Kidney epithelial cell (primary cell): ENCODE results near the gene REG4. TPM values are rescaled to one million over a fixed set of nuclear protein-coding genes. Genes with fewer than 3 reads are reported as not detected.

Experiments
- DNase-seq: peaks from one replicate; pipeline ENCODE4 v3.0.0-alpha.2; 2010; ENCODE audit warnings: low read depth
- H3K27me3 ChIP-seq: 2 replicates; pipeline ENCODE4 v1.6.0; 2011; ENCODE audit warnings: low read length; ENCODE audit not compliant: control insufficient read depth, insufficient read depth
- H3K36me3 ChIP-seq: 2 replicates; pipeline ENCODE4 v1.5.1; 2011; ENCODE audit warnings: low read length; ENCODE audit not compliant: control insufficient read depth, insufficient read depth
- H3K4me3 ChIP-seq: 2 replicates; pipeline ENCODE4 v1.5.1; 2011; ENCODE audit warnings: low read depth, mild to moderate bottlenecking, control low read depth, low read length
- total RNA-seq: library from RNA; depleted of rRNA; stranded (reverse); fragments of >200 nt; gene quantifications from 2 replicates; pipeline ENCODE4 v1.2.3, GENCODE V29; 2015
- TF ChIP-seq, protein P1 (sequence below): IDR thresholded peaks from 2 replicates; pipeline ENCODE4 v1.5.1; 2011; ENCODE audit warnings: mild to moderate bottlenecking, moderate library complexity, low read length, control low read depth, inconsistent platforms; ENCODE audit not compliant: insufficient read depth, poor library complexity, severe bottlenecking

Gene REG4
- total RNA-seq, 1 donor from 2014 or later: not detected

DNA sequence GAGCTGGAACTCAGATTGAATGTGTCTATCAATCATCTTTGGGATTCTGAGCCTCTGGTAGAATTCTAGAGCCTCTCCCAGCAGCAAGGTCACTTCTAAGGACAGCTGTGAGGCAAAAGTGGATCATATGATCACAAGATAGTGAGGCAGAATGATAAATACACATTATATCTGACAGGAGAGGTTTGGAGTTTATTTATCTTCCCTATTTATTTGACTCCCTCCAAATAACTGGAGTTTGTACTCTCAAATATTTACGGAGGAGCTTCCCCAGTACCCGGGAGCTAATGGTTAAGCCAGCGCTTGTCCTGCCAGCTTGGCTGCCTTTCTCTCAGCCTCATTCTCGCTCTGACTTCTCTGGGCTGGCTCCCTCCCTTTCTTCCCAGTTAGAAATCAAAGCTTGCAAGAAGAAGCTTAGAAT, 44.9 kb downstream of the REG4 start:
- no peak for DNase-seq
- Histone ChIP-seq H3K27me3 (no peaks in the 10 kb centered on the region), H3K4me3 (no peak overlapping the region), H3K36me3 (no peaks in the 10 kb centered on the region)
- TF ChIP-seq, protein P1, sequence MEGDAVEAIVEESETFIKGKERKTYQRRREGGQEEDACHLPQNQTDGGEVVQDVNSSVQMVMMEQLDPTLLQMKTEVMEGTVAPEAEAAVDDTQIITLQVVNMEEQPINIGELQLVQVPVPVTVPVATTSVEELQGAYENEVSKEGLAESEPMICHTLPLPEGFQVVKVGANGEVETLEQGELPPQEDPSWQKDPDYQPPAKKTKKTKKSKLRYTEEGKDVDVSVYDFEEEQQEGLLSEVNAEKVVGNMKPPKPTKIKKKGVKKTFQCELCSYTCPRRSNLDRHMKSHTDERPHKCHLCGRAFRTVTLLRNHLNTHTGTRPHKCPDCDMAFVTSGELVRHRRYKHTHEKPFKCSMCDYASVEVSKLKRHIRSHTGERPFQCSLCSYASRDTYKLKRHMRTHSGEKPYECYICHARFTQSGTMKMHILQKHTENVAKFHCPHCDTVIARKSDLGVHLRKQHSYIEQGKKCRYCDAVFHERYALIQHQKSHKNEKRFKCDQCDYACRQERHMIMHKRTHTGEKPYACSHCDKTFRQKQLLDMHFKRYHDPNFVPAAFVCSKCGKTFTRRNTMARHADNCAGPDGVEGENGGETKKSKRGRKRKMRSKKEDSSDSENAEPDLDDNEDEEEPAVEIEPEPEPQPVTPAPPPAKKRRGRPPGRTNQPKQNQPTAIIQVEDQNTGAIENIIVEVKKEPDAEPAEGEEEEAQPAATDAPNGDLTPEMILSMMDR: no peak

DNA sequence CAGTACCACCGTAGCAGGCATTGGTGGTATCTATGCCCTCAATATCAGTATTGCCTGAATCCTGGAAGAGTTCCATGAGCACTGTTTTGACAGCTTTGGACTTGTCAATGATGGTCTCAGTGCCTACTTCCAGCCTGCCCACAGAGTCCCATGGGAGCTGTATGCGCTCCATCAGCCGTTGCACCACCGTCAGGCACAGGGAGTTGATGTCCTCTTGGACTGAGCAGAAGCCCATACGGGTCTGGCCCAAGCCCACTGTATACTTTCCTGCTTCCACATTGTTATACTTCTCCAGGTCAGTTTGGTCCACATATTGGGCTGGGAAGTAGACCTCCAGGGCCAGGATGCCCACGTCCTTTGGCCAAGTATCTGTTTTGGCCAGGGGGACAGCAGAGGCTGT, 47.0 kb downstream of the REG4 start:
- Histone ChIP-seq H3K36me3 (no peaks in the 10 kb centered on the region), H3K27me3 (no peaks in the 10 kb centered on the region), H3K4me3 (no peak overlapping the region)
- TF ChIP-seq, protein P1: no peak
- no peak for DNase-seq

DNA sequence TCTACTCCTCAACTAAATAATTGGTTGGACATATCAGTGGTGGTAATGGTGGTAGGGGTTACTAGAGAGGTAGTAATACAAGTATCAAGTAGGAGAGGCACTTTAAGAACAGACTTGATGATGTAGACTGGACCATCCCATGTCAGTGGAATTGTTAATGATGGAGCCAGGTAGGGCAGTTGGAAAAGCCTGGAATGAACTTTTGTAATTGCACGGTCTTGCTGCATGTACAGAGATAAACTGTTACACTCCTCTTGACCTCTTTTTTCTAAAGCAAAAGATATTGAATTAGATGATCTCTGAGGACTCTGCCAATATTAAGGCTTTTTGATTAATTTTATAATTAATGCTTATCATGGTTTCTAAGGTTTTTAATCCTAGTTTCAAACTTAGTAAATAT, 48.3 kb downstream of the REG4 start:
- H3K36me3 ChIP-seq: no peaks in the 10 kb centered on the region
- no peak for DNase-seq
- no peak overlapping the region for H3K4me3 ChIP-seq
- H3K27me3 ChIP-seq: no peaks in the 10 kb centered on the region
- TF ChIP-seq, protein P1: no peak

DNA sequence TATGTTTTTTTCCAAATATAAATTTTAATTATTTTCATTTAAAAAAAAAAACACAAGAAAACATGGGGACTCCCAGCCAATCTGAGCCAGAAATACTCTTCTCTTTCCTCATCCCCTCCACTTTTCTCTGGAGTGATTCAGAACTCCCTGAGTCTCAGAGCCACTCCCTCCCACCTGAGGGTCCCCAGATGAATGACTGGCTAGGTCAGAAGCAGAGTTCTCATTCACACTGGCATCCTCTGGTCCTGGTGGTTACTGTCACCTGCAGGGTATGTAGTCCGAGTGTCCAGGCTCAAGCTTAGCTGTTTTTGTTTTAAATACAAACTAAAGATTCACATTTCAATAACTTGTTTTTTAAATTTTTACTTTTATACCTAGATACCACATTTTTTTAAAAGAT, 48.9 kb downstream of the REG4 start:
- no peak overlapping the region for H3K4me3 ChIP-seq
- no peaks in the 10 kb centered on the region for H3K36me3 ChIP-seq
- DNase-seq: no peak
- H3K27me3 ChIP-seq: no peaks in the 10 kb centered on the region
- TF ChIP-seq, protein P1: no peak

DNA sequence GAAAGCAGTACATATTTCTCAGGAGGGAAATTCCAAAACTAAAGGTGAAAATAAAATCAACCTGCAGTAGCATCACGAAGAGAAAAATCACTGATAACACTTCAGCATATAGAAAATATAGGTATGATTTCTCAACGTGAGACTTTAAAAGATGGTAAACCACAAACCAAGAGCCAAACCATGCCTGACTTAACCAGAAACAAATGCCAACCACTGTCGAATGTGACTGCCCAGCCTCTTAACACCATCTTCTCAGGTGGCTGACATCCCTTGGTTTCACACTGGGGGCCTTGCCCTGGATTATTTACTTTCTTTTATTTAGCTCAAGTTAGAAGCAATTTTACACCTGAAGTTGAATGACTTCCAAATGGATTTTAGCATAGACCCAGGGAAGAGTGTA, 52.7 kb downstream of the REG4 start:
- Histone ChIP-seq H3K4me3 (no peak overlapping the region), H3K27me3 (no peaks in the 10 kb centered on the region), H3K36me3 (no peaks in the 10 kb centered on the region)
- TF ChIP-seq, protein P1: no peak
- DNase-seq: no peak

DNA sequence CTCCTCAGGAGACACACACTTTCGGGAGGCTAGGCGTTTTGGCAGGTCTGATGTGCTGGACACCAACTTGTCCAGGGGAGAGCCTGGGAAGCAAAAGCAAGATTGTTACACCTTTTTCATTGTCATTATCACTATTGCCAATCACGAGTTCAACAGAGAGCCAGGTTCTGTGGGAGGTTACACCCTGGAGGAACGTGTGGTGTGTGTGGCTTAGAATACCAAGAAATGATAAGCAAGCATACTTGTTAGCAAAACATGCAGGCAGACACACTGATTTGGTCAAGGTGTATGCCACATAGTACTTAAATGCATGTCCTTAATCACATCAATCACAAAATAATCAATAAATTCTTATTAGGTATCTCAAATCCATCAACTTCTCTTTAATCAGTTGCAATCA, 58.7 kb downstream of the REG4 start:
- DNase-seq: no peak
- TF ChIP-seq, protein P1: no peak
- Histone ChIP-seq H3K27me3 (peaks cover 3% of the 10 kb centered on the region), H3K36me3 (no peaks in the 10 kb centered on the region), H3K4me3 (no peak overlapping the region)
